HT-29 (cell line): ENCODE data around the gene SPATA6L. TPM values are rescaled to one million over a fixed set of nuclear protein-coding genes. Genes with fewer than 3 reads are reported as not detected.
"Not testable (repeated sequence)": the region's sequence is repeated elsewhere in the genome, so short reads cannot be mapped to it uniquely, and the experiment has no call there.

Experiments
- DNase-seq: peaks from one replicate; pipeline ENCODE4 v3.0.0-alpha.2; 2015; ENCODE audit warnings: low spot score
- total RNA-seq: library from RNA; depleted of rRNA; stranded (reverse); fragments of >200 nt; shearing (Covaris generic); gene quantifications from 2 replicates; pipeline ENCODE4 v1.2.3, GENCODE V29; 2014

The SPATA6L gene
- total RNA-seq, 1 experiment from 2014 or later: 6.3 TPM

GRCh38 chr9:4677392-4677791, 11.1 kb upstream of the SPATA6L start:
- DNase-seq: no peak

GRCh38 chr9:4674783-4675182, 8.5 kb upstream of the SPATA6L start:
- no peak for DNase-seq

- no peak for DNase-seq
These were observed 5.5 kb upstream of the SPATA6L start for GRCh38 chr9:4671737-4672136.

- DNase-seq: no peak
These were observed 4.3 kb upstream of the SPATA6L start for GRCh38 chr9:4670591-4670990.

GRCh38 chr9:4669890-4670289, 3.6 kb upstream of the SPATA6L start:
- DNase-seq: no peak

GRCh38 chr9:4668604-4669003, 2.3 kb upstream of the SPATA6L start:
- no peak for DNase-seq

- DNase-seq: no peak
These were observed 1.4 kb upstream of the SPATA6L start for GRCh38 chr9:4667681-4668080.

GRCh38 chr9:4665357-4665756, 923 bp downstream of the SPATA6L start:
- peak; percentile 50 for DNase-seq

- DNase-seq: no peak
These were observed 2.3 kb downstream of the SPATA6L start for GRCh38 chr9:4663956-4664355.

GRCh38 chr9:4662989-4663792, 3.1 kb downstream of the SPATA6L start:
- DNase-seq: peak; percentile 68

- DNase-seq: peak; percentile 97
These were observed 3.9 kb downstream of the SPATA6L start, which contains the start of gene PLPP6 for GRCh38 chr9:4662108-4662988. TSS of gene PLPP6 (plus strand) at chr9:4662294. CDS start at chr9:4662376, 82 bp downstream.

GRCh38 chr9:4661611-4662010, 4.7 kb downstream of the SPATA6L start:
- no peak for DNase-seq

- DNase-seq: no peak
These were observed 5.1 kb downstream of the SPATA6L start for GRCh38 chr9:4661165-4661564.

- not testable (repeated sequence) for DNase-seq
These were observed 5.6 kb downstream of the SPATA6L start for GRCh38 chr9:4660665-4661064.

- DNase-seq: no peak
These were observed 8.7 kb downstream of the SPATA6L start for GRCh38 chr9:4657426-4658159.

- no peak for DNase-seq
These were observed 9.7 kb downstream of the SPATA6L start for GRCh38 chr9:4656621-4657020.

GRCh38 chr9:4656196-4656595, 10.1 kb downstream of the SPATA6L start:
- not testable (repeated sequence) for DNase-seq

- DNase-seq: no peak
These were observed 11.7 kb downstream of the SPATA6L start for GRCh38 chr9:4654538-4654937.

GRCh38 chr9:4654084-4654483, 12.2 kb downstream of the SPATA6L start:
- DNase-seq: no peak

GRCh38 chr9:4642351-4642750, 23.9 kb downstream of the SPATA6L start:
- no peak for DNase-seq

GRCh38 chr9:4640027-4640426, 26.3 kb downstream of the SPATA6L start:
- DNase-seq: peak; percentile 52

GRCh38 chr9:4639420-4639819, 26.9 kb downstream of the SPATA6L start:
- no peak for DNase-seq
